Parathyroid adenoma (tissue), 2 donors: ENCODE data around the gene USP10.

ENCODE experiments used
- H2AFZ ChIP-seq: fragments of 300-600 bp; sonication (generic); one replicate; pipeline ENCODE4 v1.7.0; 2017; ENCODE audit warnings: antibody characterized with exemption, mild to moderate bottlenecking
- H3K27ac ChIP-seq: fragments of 300-600 bp; sonication (generic); one replicate; pipeline ENCODE4 v1.7.0; 2017
- H3K27me3 ChIP-seq: fragments of 300-600 bp; sonication (generic); one replicate; pipeline ENCODE4 v1.7.0; 2017; ENCODE audit warnings: low read length; ENCODE audit not compliant: control insufficient read depth, insufficient read depth
- H3K36me3 ChIP-seq: fragments of 300-600 bp; sonication (generic); one replicate; pipeline ENCODE4 v1.7.0; 2017; ENCODE audit warnings: low read length; ENCODE audit not compliant: control insufficient read depth, insufficient read depth
- H3K4me1 ChIP-seq: fragments of 300-600 bp; sonication (generic); one replicate; pipeline ENCODE4 v1.7.0; 2017; ENCODE audit warnings: control low read depth
- H3K4me2 ChIP-seq: fragments of 300-600 bp; sonication (generic); one replicate; pipeline ENCODE4 v1.7.0; 2017; ENCODE audit warnings: low read length
- H3K4me3 ChIP-seq: fragments of 300-600 bp; sonication (generic); one replicate; pipeline ENCODE4 v1.7.0; 2017; ENCODE audit warnings: low read depth, low read length
- H3K79me2 ChIP-seq: fragments of 300-600 bp; sonication (generic); one replicate; pipeline ENCODE4 v1.7.0; 2017; ENCODE audit warnings: control low read depth
- H3K9ac ChIP-seq: fragments of 300-600 bp; sonication (generic); one replicate; pipeline ENCODE4 v1.7.0; 2017; ENCODE audit warnings: mild to moderate bottlenecking
- H3K9me3 ChIP-seq: fragments of 300-600 bp; sonication (generic); one replicate; pipeline ENCODE4 v1.7.0; 2017; ENCODE audit warnings: low read length; ENCODE audit not compliant: control insufficient read depth
- TF ChIP-seq, protein P1 (sequence below): fragments of 300-600 bp; sonication (generic); IDR thresholded peaks from one replicate; pipeline ENCODE4 v1.7.0; 2017; ENCODE audit warnings: antibody characterized with exemption, mild to moderate bottlenecking
- donor health status: primary hyperparathyroidism.

Gene USP10

DNA sequence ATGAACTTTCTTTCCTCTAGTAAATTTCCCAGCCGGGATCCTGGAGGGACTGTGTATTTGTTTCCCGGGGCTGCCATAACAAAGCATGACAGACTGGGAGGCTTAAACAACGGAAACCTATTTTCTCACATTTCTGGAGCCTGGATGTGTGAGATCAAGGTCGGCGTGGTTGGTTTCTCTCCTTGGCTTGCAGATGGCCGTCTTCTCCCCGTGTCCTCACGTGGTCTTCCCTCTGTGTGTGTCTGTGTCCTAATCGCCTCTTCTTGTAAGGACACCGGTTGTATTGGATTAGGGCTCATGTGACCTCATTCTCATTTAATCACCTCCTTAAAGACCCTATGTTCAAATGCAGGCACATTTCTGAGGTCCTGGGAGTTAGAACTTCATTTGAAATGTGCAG lies 22.0 kb upstream of the USP10 start:
- H3K27ac ChIP-seq: no peak overlapping the region
- H3K36me3 ChIP-seq: no peaks in the 10 kb centered on the region
- no peaks in the 10 kb centered on the region for H3K79me2 ChIP-seq
- TF ChIP-seq, protein P1, sequence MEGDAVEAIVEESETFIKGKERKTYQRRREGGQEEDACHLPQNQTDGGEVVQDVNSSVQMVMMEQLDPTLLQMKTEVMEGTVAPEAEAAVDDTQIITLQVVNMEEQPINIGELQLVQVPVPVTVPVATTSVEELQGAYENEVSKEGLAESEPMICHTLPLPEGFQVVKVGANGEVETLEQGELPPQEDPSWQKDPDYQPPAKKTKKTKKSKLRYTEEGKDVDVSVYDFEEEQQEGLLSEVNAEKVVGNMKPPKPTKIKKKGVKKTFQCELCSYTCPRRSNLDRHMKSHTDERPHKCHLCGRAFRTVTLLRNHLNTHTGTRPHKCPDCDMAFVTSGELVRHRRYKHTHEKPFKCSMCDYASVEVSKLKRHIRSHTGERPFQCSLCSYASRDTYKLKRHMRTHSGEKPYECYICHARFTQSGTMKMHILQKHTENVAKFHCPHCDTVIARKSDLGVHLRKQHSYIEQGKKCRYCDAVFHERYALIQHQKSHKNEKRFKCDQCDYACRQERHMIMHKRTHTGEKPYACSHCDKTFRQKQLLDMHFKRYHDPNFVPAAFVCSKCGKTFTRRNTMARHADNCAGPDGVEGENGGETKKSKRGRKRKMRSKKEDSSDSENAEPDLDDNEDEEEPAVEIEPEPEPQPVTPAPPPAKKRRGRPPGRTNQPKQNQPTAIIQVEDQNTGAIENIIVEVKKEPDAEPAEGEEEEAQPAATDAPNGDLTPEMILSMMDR: no peak
- H3K9me3 ChIP-seq: no peaks in the 10 kb centered on the region
- H2AFZ ChIP-seq: no peak overlapping the region
- no peaks in the 10 kb centered on the region for H3K27me3 ChIP-seq
- no peak overlapping the region for H3K9ac ChIP-seq
- H3K4me2 ChIP-seq: no peak overlapping the region
- H3K4me1 ChIP-seq: no peaks in the 10 kb centered on the region
- H3K4me3 ChIP-seq: no peak overlapping the region

DNA sequence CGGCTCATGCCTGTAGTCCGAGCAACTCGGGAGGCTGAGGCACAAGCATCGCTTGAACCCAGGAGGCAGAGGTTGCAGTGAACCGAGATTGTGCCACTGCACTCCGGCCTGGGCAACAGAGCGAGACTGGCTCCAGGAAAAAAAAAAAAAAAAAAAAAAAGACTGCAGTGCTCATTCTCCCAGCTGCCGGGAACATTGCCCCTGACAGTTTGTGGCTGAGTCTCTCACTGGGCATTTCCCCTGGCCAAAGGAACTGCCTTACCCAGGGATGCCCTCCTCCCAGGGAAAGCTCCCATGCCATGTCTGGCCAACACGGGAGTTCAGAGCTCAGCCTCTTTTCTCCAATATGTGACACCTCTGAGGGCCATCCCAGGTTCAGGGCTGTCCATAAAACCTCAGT lies 21.3 kb upstream of the USP10 start:
- Histone ChIP-seq H2AFZ (no peak overlapping the region), H3K4me3 (no peak overlapping the region), H3K79me2 (no peaks in the 10 kb centered on the region), H3K27ac (no peak overlapping the region), H3K4me2 (no peak overlapping the region), H3K4me1 (no peaks in the 10 kb centered on the region), H3K9me3 (no peaks in the 10 kb centered on the region), H3K27me3 (no peaks in the 10 kb centered on the region), H3K9ac (no peak overlapping the region), H3K36me3 (no peaks in the 10 kb centered on the region)
- TF ChIP-seq, protein P1: no peak

DNA sequence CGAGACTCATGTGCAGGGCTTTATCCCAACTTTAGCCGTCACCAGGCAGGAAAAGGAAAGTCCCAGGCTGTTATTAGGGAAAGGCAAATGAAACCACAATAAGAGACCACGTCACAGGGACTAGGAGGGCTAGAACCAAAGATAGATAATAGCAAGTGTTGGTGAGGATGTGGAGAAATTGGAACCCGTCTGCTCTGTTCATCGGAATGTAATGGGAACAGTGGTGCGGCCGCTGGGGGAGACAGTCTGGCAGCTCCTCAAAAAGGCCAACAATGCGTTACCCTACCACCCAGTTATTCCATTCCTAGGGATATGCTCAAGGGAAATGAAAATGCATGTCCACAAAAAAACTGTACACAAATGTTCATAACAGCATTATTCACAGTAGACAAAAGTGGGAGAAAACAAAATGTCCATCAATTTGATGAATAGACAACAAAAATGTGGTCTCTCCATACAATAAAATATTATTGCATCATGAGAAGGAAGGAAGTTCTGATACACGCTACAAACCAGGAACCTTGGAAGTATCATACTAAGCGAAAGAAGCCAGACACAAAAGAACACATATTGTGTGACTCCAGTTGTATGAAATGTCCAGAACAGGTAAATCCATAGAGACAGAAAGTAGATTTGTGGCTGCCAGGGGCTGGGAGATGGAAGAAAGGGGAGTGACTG lies 19.5 kb upstream of the USP10 start:
- Histone ChIP-seq H3K4me3 (no peak overlapping the region), H3K9me3 (no peaks in the 10 kb centered on the region), H2AFZ (no peak overlapping the region), H3K27ac (no peak overlapping the region), H3K79me2 (no peaks in the 10 kb centered on the region), H3K27me3 (no peaks in the 10 kb centered on the region), H3K4me2 (no peak overlapping the region), H3K36me3 (no peaks in the 10 kb centered on the region), H3K9ac (no peak overlapping the region), H3K4me1 (no peaks in the 10 kb centered on the region)
- TF ChIP-seq, protein P1: no peak

GRCh38 chr16:84680843-84681629 lies 18.8 kb upstream of the USP10 start:
- H3K9ac ChIP-seq: no peak overlapping the region
- TF ChIP-seq, protein P1: no peak
- no peaks in the 10 kb centered on the region for H3K9me3 ChIP-seq
- no peak overlapping the region for H3K4me2 ChIP-seq
- H3K79me2 ChIP-seq: no peaks in the 10 kb centered on the region
- H3K4me1 ChIP-seq: no peaks in the 10 kb centered on the region
- no peak overlapping the region for H2AFZ ChIP-seq
- no peaks in the 10 kb centered on the region for H3K36me3 ChIP-seq
- no peaks in the 10 kb centered on the region for H3K27me3 ChIP-seq
- H3K4me3 ChIP-seq: no peak overlapping the region
- no peak overlapping the region for H3K27ac ChIP-seq
